Natural killer cell (primary cell): Measurements from ENCODE around the gene PRKAG2. TPM values are rescaled to one million over a fixed set of nuclear protein-coding genes. Genes with fewer than 3 reads are reported as not detected.

ENCODE experiments used
- ATAC-seq, 3 donors: fragments of 150-1000 bp in 2 of 3; fragments of 200-7000 bp in 1 of 3; cut with Tn5 transposase; 1 replicate in 1 of 3; 2 replicates in 2 of 3; pipeline ENCODE4 v1.10.0; 2021; ENCODE audit warnings: mild to moderate bottlenecking in 2 of 3, moderate library complexity in 2 of 3
- DNase-seq, 2 donors: peaks; one replicate each; pipeline versions ENCODE4 v3.0.0 to v3.0.0-alpha.2; 2013 to 2021; ENCODE audit warnings: mixed read lengths in 1 of 2
- H3K27ac ChIP-seq: one replicate; pipeline ENCODE4 v1.5.1; 2013; ENCODE audit warnings: mild to moderate bottlenecking, low read length
- H3K27me3 ChIP-seq: one replicate; pipeline ENCODE4 v1.6.1; 2013; ENCODE audit warnings: low read length; ENCODE audit not compliant: control insufficient read depth, insufficient read depth
- H3K36me3 ChIP-seq: one replicate; pipeline ENCODE4 v1.6.1; 2013; ENCODE audit warnings: low read length; ENCODE audit not compliant: control insufficient read depth, insufficient read depth
- H3K4me1 ChIP-seq: one replicate; pipeline ENCODE4 v1.6.1; 2013; ENCODE audit warnings: low read length; ENCODE audit not compliant: control insufficient read depth, insufficient read depth
- H3K4me3 ChIP-seq: one replicate; pipeline ENCODE4 v1.5.1; 2013; ENCODE audit warnings: low read length
- H3K9me3 ChIP-seq: one replicate; pipeline ENCODE4 v1.6.1; 2013; ENCODE audit warnings: low read length; ENCODE audit not compliant: control insufficient read depth, insufficient read depth
- H3K27ac Mint-ChIP-seq, 2 donors: one replicate each; pipeline ENCODE4 v1.8.0; 2022; ENCODE audit warnings: mild to moderate bottlenecking in 2 of 2, mixed read lengths in 2 of 2, moderate library complexity in 1 of 2
- H3K27me3 Mint-ChIP-seq, 2 donors: one replicate each; pipeline ENCODE4 v1.8.0; 2022; ENCODE audit warnings: low read depth in 2 of 2, mixed read lengths in 2 of 2
- H3K36me3 Mint-ChIP-seq: one replicate; pipeline ENCODE4 v1.8.0; 2022; ENCODE audit warnings: mixed read lengths
- H3K4me1 Mint-ChIP-seq, 2 donors: one replicate each; pipeline ENCODE4 v1.8.0; 2022; ENCODE audit warnings: mixed read lengths in 2 of 2
- H3K4me3 Mint-ChIP-seq: one replicate; pipeline ENCODE4 v1.8.0; 2022; ENCODE audit warnings: mild to moderate bottlenecking, moderate library complexity, mixed read lengths
- H3K9me3 Mint-ChIP-seq, 2 donors: one replicate each; pipeline ENCODE4 v1.8.0; 2022; ENCODE audit warnings: mixed read lengths in 2 of 2
- CTCF ChIP-seq: fragments of 200-600 bp; IDR thresholded peaks from one replicate; pipeline ENCODE4 v1.8.0; 2022; ENCODE audit warnings: antibody characterized with exemption
- WGBS: methylation state at CpG from one replicate; pipeline ENCODE4 v1.1.7; 2013; ENCODE audit warnings: missing lambda C conversion rate; ENCODE audit not compliant: insufficient coverage; 5-methylcytosine and 5-hydroxymethylcytosine counted together
- intact Hi-C: fragments of 100-400 bp; cut with micrococcal nuclease; formaldehyde crosslinking; loops from one replicate; pipeline ENCODE4 v1.14.2; 2022
- total RNA-seq, 4 donors: library from RNA; stranded (reverse); fragments of 120-200 nt in 1 of 4; gene quantifications; one replicate each; pipeline versions ENCODE4 v1.2.3 to v1.2.4, GENCODE V29; 2013 to 2022

Gene PRKAG2
- total RNA-seq, 3 donors from 2014 or later (not counting 1 experiment from before 2014, with no cell fraction given), result 42.6 to 66.5 (median 64.4) TPM

DNA sequence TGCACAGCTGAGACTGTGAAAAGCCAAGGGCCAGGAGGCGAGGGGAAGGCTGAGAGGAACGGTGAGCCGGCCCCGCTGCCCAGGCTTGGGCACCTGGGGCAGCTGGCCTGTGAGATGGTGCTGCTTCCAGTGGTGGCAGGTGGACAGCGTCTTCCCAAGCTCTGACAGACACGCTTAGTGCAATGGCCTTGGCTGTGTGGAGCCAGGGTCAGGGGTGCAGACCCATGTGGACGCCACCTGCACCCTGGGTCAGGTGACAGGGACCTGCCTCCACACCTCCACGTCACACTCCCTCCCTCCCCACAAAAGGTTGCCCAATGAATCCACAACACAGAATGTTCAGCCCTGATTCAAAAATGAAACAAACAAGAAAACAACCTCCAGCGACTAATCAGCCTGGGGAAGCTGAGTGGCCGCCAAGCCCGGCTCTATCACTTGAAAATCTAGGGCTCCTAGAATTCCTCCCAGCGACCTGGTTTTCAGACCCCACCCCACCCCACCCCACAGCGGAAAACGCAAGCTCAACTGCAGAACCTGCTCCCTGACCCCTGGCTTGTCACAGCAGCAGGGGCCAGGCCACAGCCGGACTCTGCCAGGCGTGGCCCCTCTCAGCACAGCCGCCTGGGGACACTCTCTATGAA is 54.3 kb downstream of the PRKAG2 start:
- Mint-ChIP-seq H3K36me3 (no peaks in the 10 kb centered on the region), H3K9me3 (no peaks in the 10 kb centered on the region), H3K4me1 (peaks cover 13 to 30% of the 10 kb centered on the region in 2 donors), H3K27me3 (no peaks in the 10 kb centered on the region), H3K4me3 (no peak overlapping the region), H3K27ac (no peak overlapping the region)
- Histone ChIP-seq H3K4me3 (no peak overlapping the region), H3K4me1 (no peaks in the 10 kb centered on the region), H3K27ac (no peak overlapping the region), H3K9me3 (no peaks in the 10 kb centered on the region), H3K36me3 (no peaks in the 10 kb centered on the region), H3K27me3 (no peaks in the 10 kb centered on the region)
- TF ChIP-seq CTCF, result no peak
- ATAC-seq (no peak), DNase-seq (no peak)
- WGBS, result 89% methylated on average over 17 of the region's 17 CpGs
- intact Hi-C loops, result no loop called here

DNA sequence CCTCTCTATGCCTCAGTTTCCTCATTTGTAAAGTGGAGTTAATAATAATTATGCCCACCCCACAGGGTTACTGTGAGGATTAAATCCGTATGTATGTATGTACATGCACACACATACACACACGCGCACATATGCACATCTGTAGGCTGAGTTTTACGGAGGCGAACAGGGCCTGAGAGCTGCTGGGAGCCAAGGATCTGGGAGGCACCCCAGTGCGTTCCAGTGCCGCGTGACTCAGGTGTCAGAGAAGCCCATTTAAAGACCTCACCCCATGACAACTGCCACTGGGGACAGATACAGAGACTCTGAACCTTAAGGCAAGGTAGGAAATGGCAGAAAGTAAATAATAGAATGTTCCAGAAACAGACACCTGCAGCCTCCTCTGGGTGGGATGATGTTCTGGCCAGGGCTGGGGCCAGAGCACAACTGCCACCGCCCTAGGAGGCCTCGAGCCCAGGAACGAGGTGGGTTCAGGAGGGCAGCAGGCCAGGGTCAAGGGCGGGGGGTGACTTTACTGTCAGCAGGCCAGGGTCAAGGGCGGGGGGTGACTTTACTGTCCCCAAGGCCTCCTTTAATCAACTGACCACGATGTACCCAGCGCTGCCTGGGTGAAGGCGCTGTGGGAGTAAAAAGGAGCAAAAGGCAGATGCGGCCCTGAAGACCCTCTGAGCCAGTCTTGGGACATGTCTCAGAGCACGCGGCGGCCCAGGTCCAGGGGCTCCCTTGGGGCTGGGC is 54.9 kb downstream of the PRKAG2 start:
- no peaks in the 10 kb centered on the region for H3K36me3 Mint-ChIP-seq
- intact Hi-C loops, result no loop called here
- peaks cover 20 to 37% of the 10 kb centered on the region in 2 donors for H3K4me1 Mint-ChIP-seq
- no peak for DNase-seq
- no peaks in the 10 kb centered on the region for H3K27me3 ChIP-seq
- no peak overlapping the region for H3K27ac ChIP-seq
- H3K9me3 ChIP-seq, result no peaks in the 10 kb centered on the region
- H3K9me3 Mint-ChIP-seq, result no peaks in the 10 kb centered on the region
- no peak for TF ChIP-seq CTCF
- no peaks in the 10 kb centered on the region for H3K36me3 ChIP-seq
- no peak overlapping the region for H3K27ac Mint-ChIP-seq
- no peak for ATAC-seq
- 90% methylated on average over 20 of the region's 20 CpGs for WGBS
- H3K4me3 Mint-ChIP-seq, result no peak overlapping the region
- no peaks in the 10 kb centered on the region for H3K4me1 ChIP-seq
- no peaks in the 10 kb centered on the region for H3K27me3 Mint-ChIP-seq
- no peak overlapping the region for H3K4me3 ChIP-seq

DNA sequence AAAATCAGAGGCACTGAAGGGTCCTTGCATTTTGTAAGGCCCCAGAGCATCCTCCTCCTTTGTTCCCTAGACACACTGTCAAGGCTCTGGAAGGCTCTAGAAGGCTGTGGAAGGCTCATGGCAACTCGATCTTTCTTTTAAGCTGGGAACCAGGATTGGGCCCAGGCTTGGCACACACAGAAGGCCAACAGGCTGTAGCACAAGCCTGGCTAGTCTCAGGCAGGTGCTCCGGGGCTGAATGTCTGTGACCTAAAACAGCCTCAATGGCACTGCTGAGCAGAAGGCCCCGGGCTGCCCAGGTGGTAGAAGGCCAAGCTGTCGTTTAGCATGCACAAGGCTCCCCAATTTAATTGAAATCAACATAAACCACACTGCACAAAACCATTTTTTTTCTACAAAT is 55.7 kb downstream of the PRKAG2 start:
- H3K27ac ChIP-seq, result no peak overlapping the region
- no peaks in the 10 kb centered on the region for H3K9me3 ChIP-seq
- Mint-ChIP-seq H3K36me3 (no peaks in the 10 kb centered on the region), H3K9me3 (no peaks in the 10 kb centered on the region), H3K27ac (no peak overlapping the region), H3K4me3 (no peak overlapping the region), H3K4me1 (peaks cover 15 to 38% of the 10 kb centered on the region in 2 donors), H3K27me3 (no peaks in the 10 kb centered on the region)
- no peaks in the 10 kb centered on the region for H3K27me3 ChIP-seq
- WGBS, result 90% methylated on average over 4 of the region's 4 CpGs
- DNase-seq (no peak), ATAC-seq (no peak)
- TF ChIP-seq CTCF, result no peak
- H3K36me3 ChIP-seq, result no peaks in the 10 kb centered on the region
- intact Hi-C loops, result no loop called here
- H3K4me3 ChIP-seq, result no peak overlapping the region
- no peaks in the 10 kb centered on the region for H3K4me1 ChIP-seq
